Motor neuron (in vitro differentiated cells): Measurements from ENCODE around the gene SGO2. TPM values are rescaled to one million over a fixed set of nuclear protein-coding genes. Genes with fewer than 3 reads are reported as not detected.
A peak's percentile ranks its signal among the peaks of the same experiment; 100 is the strongest.
"Not testable (repeated sequence)": the region's sequence is repeated elsewhere in the genome, so short reads cannot be mapped to it uniquely, and the experiment has no call there.

Source experiments
- ATAC-seq, 8 experiments: fragments of 200-7000 bp; cut with Tn5 transposase; replicated peaks in 6 of 8; 2 replicates each; pipeline ENCODE4 v1.8.0; 2021; ENCODE audit warnings: mild to moderate bottlenecking in 8 of 8, moderate library complexity in 8 of 8
- H3K27ac ChIP-seq, 2 donors: fragments of 250-450 bp; sonication (Bioruptor Pico); 2 replicates each; pipeline ENCODE4 v1.9.0; 2021; ENCODE audit warnings: antibody characterized with exemption in 2 of 2, mild to moderate bottlenecking in 2 of 2, moderate library complexity in 1 of 2
- H3K4me1 ChIP-seq, 2 donors: fragments of 250-450 bp; sonication (Bioruptor Pico); replicated peaks in 1 of 2; 2 replicates each; pipeline ENCODE4 v1.6.1; 2021; ENCODE audit warnings: antibody characterized with exemption in 2 of 2, mild to moderate bottlenecking in 2 of 2, moderate library complexity in 1 of 2
- H3K4me3 ChIP-seq, 5 donors: fragments of 250-450 bp; sonication (Bioruptor Pico); 2 replicates each; pipeline ENCODE4 v1.9.0; 2021; ENCODE audit warnings: antibody characterized with exemption in 5 of 5, mild to moderate bottlenecking in 5 of 5, moderate library complexity in 4 of 5
- WGBS, 10 experiments: fragments of 450-650 bp; shearing (Covaris generic); methylation state at CpG; one replicate each; pipeline ENCODE4 v1.0.0; 2022; 5-methylcytosine and 5-hydroxymethylcytosine counted together
- in situ Hi-C, 9 experiments: fragments of 400-800 bp; cut with MboI; loops; one replicate each; pipeline ENCODE4 v1.15.0; 2021; ENCODE audit warnings: low sequenced_read_pairs in 9 of 9, low pct_unique_long_range_greater_than_20kb in 2 of 9; ENCODE audit not compliant: unreplicated experiment in 9 of 9
- total RNA-seq, 8 experiments: library from RNA; unstranded; fragments of 300-600 nt; gene quantifications; 2 replicates each; pipeline versions ENCODE4 v1.2.3 to v1.2.4, GENCODE V29; 2022

The SGO2 gene
- total RNA-seq, 8 experiments from 2014 or later: 1.1 to 20.5 (median 3.2) TPM

- Histone ChIP-seq H3K4me3 (no peak overlapping the region), H3K27ac (no peak overlapping the region), H3K4me1 (no peaks in the 10 kb centered on the region)
- in situ Hi-C loops: no loop called here
- peak in 1 of 8 experiments; percentile 73 for ATAC-seq
- 0 to 86% (median 33%) methylated on average over 1 to 2 of the region's 2 CpGs; no CpG with 5 or more reads in 5 of the 10 experiments for WGBS, 10 experiments
Measured at GRCh38 chr2:200619279-200619678, 93.3 kb downstream of the SGO2 start.

- no peak overlapping the region for H3K4me3 ChIP-seq
- H3K4me1 ChIP-seq: no peaks in the 10 kb centered on the region
- in situ Hi-C loops: no loop called here
- 82 to 100% (median 94%) methylated on average over 2 to 6 of the region's 7 CpGs; no CpG with 5 or more reads in 1 of the 10 experiments for WGBS, 10 experiments
- no peak overlapping the region for H3K27ac ChIP-seq
- no peak for ATAC-seq
Measured at GRCh38 chr2:200620606-200621390, 94.8 kb downstream of the SGO2 start.

DNA sequence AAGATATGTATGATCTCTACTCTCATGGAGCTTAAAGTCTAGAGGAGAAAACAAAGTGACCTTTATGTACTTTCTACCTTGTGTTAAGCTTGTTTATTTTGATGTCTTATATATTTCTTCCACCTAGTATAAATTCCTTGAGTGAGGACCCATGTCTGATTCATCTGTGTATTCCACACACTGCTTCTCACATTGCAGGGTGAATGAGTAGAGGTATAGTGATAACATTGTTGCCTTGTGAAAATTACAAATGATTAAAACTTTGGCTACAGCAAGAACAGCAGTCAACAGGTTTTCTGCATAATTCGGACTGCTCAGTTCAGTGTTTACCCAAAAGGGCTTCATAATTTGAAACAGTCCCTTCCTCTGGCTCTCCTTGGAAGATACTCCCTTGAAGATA is 96.1 kb downstream of the SGO2 start:
- H3K4me1 ChIP-seq: no peaks in the 10 kb centered on the region
- in situ Hi-C loops: no loop called here
- WGBS, 10 experiments: 0 to 100% (median 82%) methylated on average over 1 of the region's 1 CpG; no CpG with 5 or more reads in 4 of the 10 experiments
- H3K27ac ChIP-seq: no peak overlapping the region
- H3K4me3 ChIP-seq: no peak overlapping the region
- ATAC-seq: no peak

DNA sequence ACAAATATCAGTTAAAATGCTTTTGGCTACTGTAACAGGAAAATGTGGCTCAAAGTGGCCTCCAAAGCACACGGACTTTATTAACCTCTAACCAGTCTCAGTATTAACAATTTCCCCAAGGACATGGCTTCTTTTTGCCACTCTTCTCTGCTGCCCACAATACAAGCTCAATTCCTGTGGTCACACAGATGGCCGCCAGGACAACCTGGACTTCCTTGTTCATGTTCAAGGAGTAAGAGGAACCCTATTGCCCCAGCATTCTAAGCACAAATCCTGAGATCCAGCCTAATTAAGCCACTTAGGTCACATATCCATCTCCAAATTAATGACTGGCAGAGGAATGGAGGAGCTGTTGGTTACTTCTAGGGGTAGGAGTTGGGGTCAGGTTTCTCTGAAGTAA is 98.0 kb downstream of the SGO2 start:
- no peak overlapping the region for H3K4me3 ChIP-seq
- no peak overlapping the region for H3K27ac ChIP-seq
- in situ Hi-C loops: no loop called here
- 14 to 100% (median 92%) methylated on average over 1 to 2 of the region's 2 CpGs; no CpG with 5 or more reads in 4 of the 10 experiments for WGBS, 10 experiments
- H3K4me1 ChIP-seq: no peaks in the 10 kb centered on the region
- ATAC-seq: no peak

DNA sequence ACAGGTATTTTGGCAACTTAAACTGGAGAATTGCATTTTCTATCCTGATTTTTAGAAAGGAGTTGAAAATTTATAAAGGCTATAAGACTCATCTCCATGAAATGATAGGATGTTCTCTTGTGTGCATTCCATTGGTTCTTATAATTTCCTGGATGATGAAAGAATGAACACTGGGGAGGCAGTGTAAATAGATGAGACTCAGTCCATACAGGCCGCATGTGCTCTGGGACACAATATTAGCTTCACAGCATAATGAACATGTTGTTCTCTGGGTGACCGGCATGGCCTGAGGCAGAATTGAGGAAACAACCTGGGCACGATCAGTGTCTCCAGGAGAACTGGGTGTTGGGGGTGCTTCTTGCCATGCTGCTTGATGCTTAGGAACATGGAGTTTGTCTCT is 98.7 kb downstream of the SGO2 start:
- ATAC-seq: peak in 1 of 8 experiments; percentile 44
- H3K4me3 ChIP-seq: no peak overlapping the region
- in situ Hi-C loops: no loop called here
- WGBS, 10 experiments: 17 to 100% (median 86%) methylated on average over 1 to 3 of the region's 3 CpGs; no CpG with 5 or more reads in 1 of the 10 experiments
- no peaks in the 10 kb centered on the region for H3K4me1 ChIP-seq
- H3K27ac ChIP-seq: no peak overlapping the region

DNA sequence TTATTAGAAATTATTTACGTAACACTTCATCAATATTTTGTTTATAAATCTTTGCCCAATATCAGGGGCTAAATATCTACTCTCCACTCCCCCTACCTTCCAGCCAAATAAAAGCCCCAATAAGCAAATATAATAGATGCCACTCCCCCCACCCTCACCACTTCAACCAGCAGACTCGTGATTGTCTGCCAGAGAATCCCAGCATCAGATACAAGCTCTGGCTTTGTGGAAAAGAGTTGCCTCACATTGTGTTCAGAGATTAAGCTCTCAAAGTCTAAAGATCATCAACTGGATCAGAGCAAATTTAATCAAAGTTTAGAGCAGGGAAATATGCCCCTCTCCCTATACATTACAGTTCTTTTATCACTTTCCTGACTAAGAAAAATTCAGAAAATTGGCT is 99.3 kb downstream of the SGO2 start:
- ATAC-seq: no peak
- WGBS, 10 experiments: 64 to 100% (median 75%) methylated on average over 1 to 2 of the region's 2 CpGs; no CpG with 5 or more reads in 2 of the 10 experiments

DNA sequence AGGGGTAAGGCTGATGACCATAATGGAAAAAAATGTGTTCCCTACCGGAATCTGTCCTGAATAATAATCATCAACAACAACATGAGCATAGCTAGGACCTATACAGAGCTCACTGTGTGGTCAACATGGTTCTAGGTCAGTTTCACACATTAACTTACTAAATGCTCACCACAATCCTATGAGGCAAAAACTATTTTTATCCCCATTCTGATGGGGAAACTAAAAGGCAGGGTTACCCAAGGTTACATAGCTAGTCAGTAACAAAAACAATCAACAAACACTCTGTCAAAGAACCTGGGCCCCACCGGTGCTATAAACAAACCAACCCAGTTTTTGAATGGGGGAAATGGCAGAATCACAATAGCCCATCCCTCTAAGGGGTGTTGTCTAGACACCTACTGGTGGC is 100.0 kb downstream of the SGO2 start:
- no peak overlapping the region for H3K4me3 ChIP-seq
- ATAC-seq: no peak
- in situ Hi-C loops: no loop called here
- WGBS, 10 experiments: 43 to 100% (median 73%) methylated on average over 1 to 2 of the region's 2 CpGs; no CpG with 5 or more reads in 2 of the 10 experiments
- H3K4me1 ChIP-seq: no peaks in the 10 kb centered on the region
- no peak overlapping the region for H3K27ac ChIP-seq

More for the DNA sequence above, 99.3 kb downstream of the SGO2 start:
- in situ Hi-C loops: no loop called here
- Histone ChIP-seq H3K4me3 (no peak overlapping the region), H3K27ac (no peak overlapping the region), H3K4me1 (no peaks in the 10 kb centered on the region)

DNA sequence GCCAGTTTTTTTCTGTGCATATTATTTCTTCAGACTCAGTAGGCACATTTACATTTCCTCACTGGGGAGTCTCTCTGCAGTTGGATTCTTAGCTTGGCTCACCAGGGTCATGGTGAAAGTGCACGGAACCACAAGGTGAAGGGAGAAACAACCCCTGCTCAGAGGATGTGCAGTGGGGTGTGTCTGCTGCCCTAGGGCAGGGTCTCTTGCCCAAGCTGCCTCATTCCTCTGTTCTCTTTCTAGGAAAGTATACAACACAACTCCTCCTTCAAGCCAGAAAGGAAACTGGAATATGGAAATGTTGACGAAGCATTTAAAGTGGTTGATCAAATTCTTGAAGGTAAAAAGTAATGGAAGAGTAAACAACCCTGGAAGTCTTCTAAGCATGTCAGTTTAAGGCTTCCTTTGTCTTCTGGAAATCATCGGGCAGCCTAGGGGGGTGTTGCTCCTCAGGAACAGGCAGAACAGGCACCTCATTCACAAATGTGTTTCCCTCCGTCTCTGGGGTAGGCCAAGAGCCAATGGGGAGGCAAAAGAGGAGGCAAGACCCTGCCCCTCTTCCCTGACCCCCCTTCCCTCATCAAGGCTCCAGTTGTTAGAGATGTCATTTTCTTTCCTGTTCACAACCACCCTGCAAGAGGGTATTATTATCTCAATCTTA is 101.2 kb downstream of the SGO2 start:
- in situ Hi-C loops: no loop called here
- Histone ChIP-seq H3K27ac (no peak overlapping the region), H3K4me1 (no peaks in the 10 kb centered on the region), H3K4me3 (no peak overlapping the region)
- WGBS, 10 experiments: 48 to 100% (median 63%) methylated on average over 1 to 4 of the region's 4 CpGs; no CpG with 5 or more reads in 2 of the 10 experiments
- ATAC-seq: peak in 1 of 8 experiments; percentile 16

DNA sequence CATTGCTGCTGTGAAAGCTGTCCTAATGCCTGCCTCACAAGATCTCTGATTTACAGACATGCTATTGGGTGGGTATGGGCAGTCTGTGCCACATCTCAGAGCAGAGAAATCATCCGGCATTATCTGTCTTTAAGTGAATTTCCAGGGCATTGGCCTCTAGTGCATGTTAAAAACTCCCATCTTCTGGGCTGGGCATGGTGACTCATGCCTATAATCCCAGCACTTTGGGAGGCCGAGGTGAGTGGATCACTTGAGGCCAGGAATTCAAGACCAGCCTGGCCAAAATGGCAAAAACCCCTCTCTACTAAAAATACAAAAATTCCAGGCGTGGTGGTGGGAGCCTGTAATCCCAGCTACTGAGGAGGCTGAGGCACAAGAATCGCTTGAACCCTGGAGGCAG is 102.5 kb downstream of the SGO2 start:
- ATAC-seq: peak in 2 of 8 experiments; percentile 46 to 56
- H3K27ac ChIP-seq, in situ Hi-C loops, H3K4me1 ChIP-seq, H3K4me3 ChIP-seq: not testable (repeated sequence)
- WGBS, 10 experiments: 40 to 100% (median 89%) methylated on average over 1 to 4 of the region's 4 CpGs; no CpG with 5 or more reads in 4 of the 10 experiments

DNA sequence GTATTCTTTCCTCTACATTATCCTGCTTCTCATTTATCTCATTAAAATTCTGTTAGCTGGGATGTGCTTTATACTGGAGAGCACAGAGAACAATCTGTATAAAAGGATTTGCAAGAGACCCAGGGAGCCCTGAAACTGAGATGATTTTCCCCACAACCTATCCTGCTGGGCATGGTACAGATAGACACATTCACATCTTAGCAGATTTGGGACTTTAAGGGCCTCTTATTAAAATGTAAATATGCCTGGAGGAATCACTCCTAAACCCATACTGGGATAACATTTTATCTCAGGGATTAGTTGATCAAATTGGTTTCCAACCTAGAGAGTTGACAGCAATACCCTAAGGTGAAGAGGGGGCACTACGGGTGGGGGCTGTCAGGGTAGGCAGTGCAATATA is 105.3 kb downstream of the SGO2 start:
- H3K4me3 ChIP-seq: no peak overlapping the region
- no peak for ATAC-seq
- no peak overlapping the region for H3K27ac ChIP-seq
- no peaks in the 10 kb centered on the region for H3K4me1 ChIP-seq
- WGBS, 10 experiments: 20 to 100% (median 71%) methylated on average over 1 of the region's 1 CpG; no CpG with 5 or more reads in 3 of the 10 experiments
- in situ Hi-C loops: no loop called here

Other genes starting within 250 kb of the SGO2 start
- gene SPATS2L, start 219.5 kb upstream of the SGO2 start, total RNA-seq: 100 to 1,000 TPM in 1 of 8 experiments, 10 to 100 TPM in 6, 1 to 10 TPM in 1; 8.4 to 143 (median 21.9) TPM
- 10 to 100 TPM in 4 of 8 experiments, 1 to 10 TPM in 4; 4.3 to 18.5 (median 9.8) TPM for gene KCTD18, start 16.1 kb upstream of the SGO2 start, total RNA-seq
- gene AOX1, start 59.8 kb downstream of the SGO2 start, total RNA-seq: 1 to 10 TPM in 4 of 8 experiments, under 1 TPM in 4; 0.09 to 9.2 (median 1.5) TPM